DOHH2 (cell line): ENCODE data around the gene DCLK1.

Experiments
- H3F3A ChIP-seq: fragments of 200-600 bp; sonication (generic), shearing (Covaris generic); 2 replicates; pipeline ENCODE4 v1.6.0; 2016; ENCODE audit warnings: antibody characterized with exemption, mild to moderate bottlenecking; ENCODE audit not compliant: control insufficient read depth, insufficient read depth
- H3K27ac ChIP-seq: fragments of 200-600 bp; sonication (generic); 2 replicates; pipeline ENCODE4 v1.5.1; 2014; ENCODE audit warnings: low read depth, mild to moderate bottlenecking, low read length, moderate library complexity
- H3K27me3 ChIP-seq: fragments of 200-600 bp; sonication (generic); 2 replicates; pipeline ENCODE4 v1.6.1; 2014; ENCODE audit warnings: mild to moderate bottlenecking, low read length, mixed read lengths; ENCODE audit not compliant: control insufficient read depth
- H3K36me3 ChIP-seq: fragments of 200-600 bp; sonication (generic); 2 replicates; pipeline ENCODE4 v1.6.1; 2014; ENCODE audit warnings: mild to moderate bottlenecking, low read length, moderate library complexity, mixed read lengths; ENCODE audit not compliant: control insufficient read depth
- H3K4me1 ChIP-seq: fragments of 200-600 bp; sonication (generic); 2 replicates; pipeline ENCODE4 v1.6.1; 2014; ENCODE audit warnings: mild to moderate bottlenecking, low read length, mixed read lengths; ENCODE audit not compliant: control insufficient read depth
- H3K4me2 ChIP-seq: fragments of 200-600 bp; sonication (generic); 2 replicates; pipeline ENCODE4 v1.6.0; 2014; ENCODE audit warnings: mild to moderate bottlenecking, low read length, moderate library complexity
- H3K4me3 ChIP-seq: fragments of 200-600 bp; sonication (generic); 2 replicates; pipeline ENCODE4 v1.5.1; 2014; ENCODE audit warnings: mild to moderate bottlenecking, low read length, mixed read lengths
- H3K79me2 ChIP-seq: fragments of 200-600 bp; sonication (generic); 2 replicates; pipeline ENCODE4 v1.6.1; 2014; ENCODE audit warnings: mild to moderate bottlenecking, low read length, mixed read lengths; ENCODE audit not compliant: control insufficient read depth
- H3K9me2 ChIP-seq: fragments of 200-600 bp; sonication (generic); replicated peaks from 2 replicates; pipeline ENCODE4 v1.6.1; 2014; ENCODE audit warnings: mild to moderate bottlenecking, low read length, mixed read lengths; ENCODE audit not compliant: control insufficient read depth
- H3K9me3 ChIP-seq: fragments of 200-600 bp; sonication (generic); 2 replicates; pipeline ENCODE4 v1.6.1; 2014; ENCODE audit warnings: antibody characterized with exemption, low read length, mixed read lengths; ENCODE audit not compliant: control insufficient read depth, insufficient read depth
- H4K20me1 ChIP-seq: fragments of 200-600 bp; sonication (generic); 2 replicates; pipeline ENCODE4 v1.6.0; 2014; ENCODE audit warnings: low read depth, mild to moderate bottlenecking, antibody characterized with exemption, low read length, moderate library complexity; ENCODE audit not compliant: control insufficient read depth, insufficient read depth
- CTCF ChIP-seq: fragments of 200-600 bp; sonication (generic); IDR thresholded peaks from one replicate; pipeline ENCODE4 v1.5.1; 2014; ENCODE audit warnings: antibody characterized with exemption, mild to moderate bottlenecking, low read depth, low read length; ENCODE audit not compliant: poor library complexity, severe bottlenecking
- EZH2phosphoT487 ChIP-seq: fragments of 200-600 bp; sonication (generic); IDR thresholded peaks from 2 replicates; pipeline ENCODE4 v1.6.1; 2017; ENCODE audit warnings: borderline replicate concordance, mild to moderate bottlenecking, antibody characterized with exemption, low read length, moderate library complexity, mixed read lengths

DCLK1 gene

GRCh38 chr13:36096461-36097416 lies 34.4 kb downstream of the DCLK1 start:
- Histone ChIP-seq H3K36me3 (no peaks in the 10 kb centered on the region), H3K4me3 (no peak overlapping the region), H3K27ac (no peak overlapping the region), H3K9me2 (no peaks in the 10 kb centered on the region), H3K4me2 (no peak overlapping the region), H3K4me1 (no peaks in the 10 kb centered on the region), H3K79me2 (no peaks in the 10 kb centered on the region), H3K9me3 (peaks cover 4% of the 10 kb centered on the region; the same call in 1 of the 2 replicates), H3F3A (no peaks in the 10 kb centered on the region), H3K27me3 (no peaks in the 10 kb centered on the region), H4K20me1 (no peaks in the 10 kb centered on the region)
- TF ChIP-seq CTCF (no peak), EZH2phosphoT487 (no peak)

GRCh38 chr13:36094478-36094877 lies 36.7 kb downstream of the DCLK1 start:
- H3K79me2 ChIP-seq, result no peaks in the 10 kb centered on the region
- H3K9me2 ChIP-seq, result no peaks in the 10 kb centered on the region
- H3K4me3 ChIP-seq, result no peak overlapping the region
- H3K36me3 ChIP-seq, result no peaks in the 10 kb centered on the region
- TF ChIP-seq CTCF, result no peak
- no peak for TF ChIP-seq EZH2phosphoT487
- no peak overlapping the region for H3K4me2 ChIP-seq
- no peaks in the 10 kb centered on the region for H3K27me3 ChIP-seq
- H3K4me1 ChIP-seq, result no peaks in the 10 kb centered on the region
- no peaks in the 10 kb centered on the region for H3F3A ChIP-seq
- H4K20me1 ChIP-seq, result no peaks in the 10 kb centered on the region
- peaks cover 4% of the 10 kb centered on the region; the same call in 1 of the 2 replicates for H3K9me3 ChIP-seq
- H3K27ac ChIP-seq, result no peak overlapping the region

- Histone ChIP-seq H3K27me3 (no peaks in the 10 kb centered on the region), H3K36me3 (no peaks in the 10 kb centered on the region), H3K4me2 (no peak overlapping the region), H3K9me3 (peaks cover 4% of the 10 kb centered on the region; the same call in 1 of the 2 replicates), H4K20me1 (no peaks in the 10 kb centered on the region), H3K4me1 (no peaks in the 10 kb centered on the region), H3K4me3 (no peak overlapping the region), H3K9me2 (no peaks in the 10 kb centered on the region), H3F3A (no peaks in the 10 kb centered on the region), H3K27ac (no peak overlapping the region), H3K79me2 (no peaks in the 10 kb centered on the region)
- TF ChIP-seq CTCF, result no peak
- no peak for TF ChIP-seq EZH2phosphoT487
Measured at GRCh38 chr13:36090592-36090991, 40.6 kb downstream of the DCLK1 start.
